ENCODE data around the gene LY86.

Gene LY86

DNA sequence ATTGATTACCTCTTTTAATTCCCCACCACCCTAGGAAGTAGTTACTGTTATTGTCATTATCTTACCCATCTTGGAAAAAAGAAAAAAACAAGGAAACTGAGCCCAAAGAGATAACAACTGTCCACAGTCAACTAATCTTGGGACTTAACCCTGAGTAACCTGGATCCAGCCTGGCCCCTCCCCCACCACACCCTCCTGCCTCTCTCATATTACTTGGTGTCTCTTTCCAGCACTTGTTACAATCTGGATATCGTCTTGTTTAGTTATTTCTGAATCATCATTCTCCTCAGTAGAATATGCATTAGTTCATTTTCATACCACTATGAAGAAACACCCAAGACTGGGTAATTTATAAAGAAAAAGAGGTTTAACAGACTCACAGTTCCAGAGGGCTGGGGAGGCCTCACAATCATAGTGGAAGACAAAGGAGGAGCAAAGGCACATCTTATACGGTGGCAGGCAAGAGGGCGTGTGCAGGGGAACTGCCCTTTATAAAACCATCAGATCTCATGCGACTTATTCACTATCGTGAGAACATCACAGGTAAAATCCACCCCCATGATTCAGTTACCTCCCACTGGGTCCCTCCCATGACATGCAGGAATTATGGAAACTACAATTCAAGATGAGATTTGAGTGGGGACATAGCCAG, 60.3 kb downstream of the LY86 start:
- Histone ChIP-seq H3K27ac (ENCODE audit: low read depth in 2 of 2, low read length in 2 of 2) (no peak overlapping the region), H3K9ac (ENCODE audit: low read depth in 1 of 2, low read length in 2 of 2) (no peak overlapping the region), H3K9me3 (ENCODE audit: control insufficient read depth in 2 of 2, low read length in 2 of 2) (no peaks in the 10 kb centered on the region), H3K4me3 (ENCODE audit: low read length in 2 of 2) (no peak overlapping the region), H3K27me3 (ENCODE audit: control insufficient read depth in 2 of 2, insufficient read depth in 2 of 2, low read length in 2 of 2) (no peaks in the 10 kb centered on the region), H3K36me3 (ENCODE audit: control insufficient read depth in 2 of 2, insufficient read depth in 2 of 2, low read length in 2 of 2) (no peaks in the 10 kb centered on the region), H3K4me1 (ENCODE audit: control insufficient read depth in 2 of 2, insufficient read depth in 2 of 2, low read length in 2 of 2) (no peaks in the 10 kb centered on the region)

DNA sequence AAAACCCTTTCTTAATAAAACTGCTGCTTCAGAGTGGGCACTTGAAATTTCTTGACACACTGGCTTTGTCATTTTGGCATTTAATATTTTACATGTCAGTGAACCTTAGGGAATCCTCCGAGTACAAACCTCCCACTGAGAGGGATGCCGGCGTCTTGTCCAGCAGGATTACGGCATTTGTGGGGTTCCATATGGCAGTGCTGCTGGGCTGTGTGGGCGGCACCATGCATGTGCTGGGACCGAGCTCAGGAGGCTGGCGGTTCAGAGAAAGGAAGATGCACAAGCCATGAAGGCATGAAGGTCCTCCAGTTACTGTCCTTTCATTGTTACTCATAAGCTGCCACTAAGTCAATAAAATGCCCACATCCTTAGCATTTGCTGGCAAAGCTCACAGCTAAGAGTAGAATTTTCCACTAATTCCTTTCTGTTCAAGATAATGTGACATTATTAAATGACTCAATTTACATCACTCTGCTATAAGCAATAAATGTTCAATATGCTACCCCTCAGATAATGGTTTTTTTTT, 61.4 kb downstream of the LY86 start:
- Histone ChIP-seq H3K9ac (ENCODE audit: low read depth in 1 of 2, low read length in 2 of 2) (no peak overlapping the region), H3K27ac (ENCODE audit: low read depth in 2 of 2, low read length in 2 of 2) (no peak overlapping the region), H3K4me1 (ENCODE audit: control insufficient read depth in 2 of 2, insufficient read depth in 2 of 2, low read length in 2 of 2) (no peaks in the 10 kb centered on the region), H3K27me3 (ENCODE audit: control insufficient read depth in 2 of 2, insufficient read depth in 2 of 2, low read length in 2 of 2) (no peaks in the 10 kb centered on the region), H3K4me3 (ENCODE audit: low read length in 2 of 2) (no peak overlapping the region), H3K36me3 (ENCODE audit: control insufficient read depth in 2 of 2, insufficient read depth in 2 of 2, low read length in 2 of 2) (no peaks in the 10 kb centered on the region), H3K9me3 (ENCODE audit: control insufficient read depth in 2 of 2, low read length in 2 of 2) (no peaks in the 10 kb centered on the region)

DNA sequence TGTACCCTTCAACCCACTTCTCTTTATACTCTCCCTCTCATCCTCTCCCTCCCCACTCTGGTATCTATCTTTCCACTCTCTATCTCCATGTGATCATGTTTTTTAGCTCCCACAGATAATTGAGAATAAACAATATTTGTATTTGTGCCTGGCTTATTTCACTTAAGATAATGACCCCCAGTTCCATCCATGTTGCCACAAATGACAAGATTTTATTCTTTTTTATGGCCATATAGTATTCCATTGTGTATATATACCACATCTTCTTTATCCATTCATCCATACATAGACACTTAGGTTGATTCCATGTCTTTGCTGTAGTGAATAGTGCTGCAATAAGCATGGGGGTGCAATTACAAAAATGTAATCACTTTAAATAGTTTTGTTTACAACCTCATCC, 62.3 kb downstream of the LY86 start:
- Histone ChIP-seq H3K4me3 (ENCODE audit: low read length in 2 of 2) (no peak overlapping the region), H3K4me1 (ENCODE audit: control insufficient read depth in 2 of 2, insufficient read depth in 2 of 2, low read length in 2 of 2) (no peaks in the 10 kb centered on the region), H3K27ac (ENCODE audit: low read depth in 2 of 2, low read length in 2 of 2) (no peak overlapping the region), H3K9me3 (ENCODE audit: control insufficient read depth in 2 of 2, low read length in 2 of 2) (no peaks in the 10 kb centered on the region), H3K36me3 (ENCODE audit: control insufficient read depth in 2 of 2, insufficient read depth in 2 of 2, low read length in 2 of 2) (no peaks in the 10 kb centered on the region), H3K27me3 (ENCODE audit: control insufficient read depth in 2 of 2, insufficient read depth in 2 of 2, low read length in 2 of 2) (no peaks in the 10 kb centered on the region), H3K9ac (ENCODE audit: low read depth in 1 of 2, low read length in 2 of 2) (no peak overlapping the region)

DNA sequence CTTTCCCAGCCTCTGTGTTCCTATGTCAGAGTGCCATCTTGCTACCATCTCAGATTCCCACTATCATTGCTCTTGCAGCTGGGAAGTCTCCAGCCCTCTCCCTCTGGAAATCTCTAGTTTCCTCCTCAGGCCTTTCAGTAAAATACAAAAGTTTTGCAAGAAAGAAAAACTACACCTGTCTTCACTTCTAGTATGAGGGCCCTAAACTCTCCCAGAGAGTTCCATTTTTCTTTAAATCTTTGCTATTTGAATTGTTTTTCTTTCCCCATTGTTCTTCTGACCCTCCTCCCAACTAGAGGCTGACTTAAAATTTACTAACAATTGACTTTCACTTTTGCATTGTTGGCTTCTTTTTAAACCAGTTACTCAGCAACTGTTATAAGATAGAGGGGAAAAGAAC, 62.8 kb downstream of the LY86 start:
- no peak overlapping the region for H3K4me3 ChIP-seq (ENCODE audit: low read length in 2 of 2)
- no peaks in the 10 kb centered on the region for H3K27me3 ChIP-seq (ENCODE audit: control insufficient read depth in 2 of 2, insufficient read depth in 2 of 2, low read length in 2 of 2)
- no peaks in the 10 kb centered on the region for H3K9me3 ChIP-seq (ENCODE audit: control insufficient read depth in 2 of 2, low read length in 2 of 2)
- H3K27ac ChIP-seq (ENCODE audit: low read depth in 2 of 2, low read length in 2 of 2): no peak overlapping the region
- no peaks in the 10 kb centered on the region for H3K36me3 ChIP-seq (ENCODE audit: control insufficient read depth in 2 of 2, insufficient read depth in 2 of 2, low read length in 2 of 2)
- no peak overlapping the region for H3K9ac ChIP-seq (ENCODE audit: low read depth in 1 of 2, low read length in 2 of 2)
- no peaks in the 10 kb centered on the region for H3K4me1 ChIP-seq (ENCODE audit: control insufficient read depth in 2 of 2, insufficient read depth in 2 of 2, low read length in 2 of 2)

DNA sequence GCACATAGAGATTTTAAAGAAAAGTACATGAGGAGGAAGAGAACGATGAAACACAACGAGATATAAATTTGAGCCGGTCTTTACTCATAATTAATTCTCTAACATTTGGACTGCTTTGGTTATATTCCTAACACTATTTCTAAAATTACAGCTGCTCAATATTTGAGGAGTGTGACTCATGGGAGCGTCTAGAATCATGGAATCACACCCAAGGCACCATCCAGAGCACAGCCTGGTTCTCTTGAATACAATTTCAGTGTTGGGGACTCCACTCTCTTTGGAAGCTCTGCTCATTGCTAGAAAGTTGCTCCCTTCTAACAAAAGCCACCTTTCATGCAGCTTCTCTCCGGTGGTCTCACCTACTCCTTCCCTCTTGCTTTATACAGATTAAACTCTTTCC, 64.4 kb downstream of the LY86 start:
- no peaks in the 10 kb centered on the region for H3K36me3 ChIP-seq (ENCODE audit: control insufficient read depth in 2 of 2, insufficient read depth in 2 of 2, low read length in 2 of 2)
- H3K9ac ChIP-seq (ENCODE audit: low read depth in 1 of 2, low read length in 2 of 2): no peak overlapping the region
- no peaks in the 10 kb centered on the region for H3K4me1 ChIP-seq (ENCODE audit: control insufficient read depth in 2 of 2, insufficient read depth in 2 of 2, low read length in 2 of 2)
- no peak overlapping the region for H3K4me3 ChIP-seq (ENCODE audit: low read length in 2 of 2)
- no peaks in the 10 kb centered on the region for H3K9me3 ChIP-seq (ENCODE audit: control insufficient read depth in 2 of 2, low read length in 2 of 2)
- no peak overlapping the region for H3K27ac ChIP-seq (ENCODE audit: low read depth in 2 of 2, low read length in 2 of 2)
- H3K27me3 ChIP-seq (ENCODE audit: control insufficient read depth in 2 of 2, insufficient read depth in 2 of 2, low read length in 2 of 2): no peaks in the 10 kb centered on the region

DNA sequence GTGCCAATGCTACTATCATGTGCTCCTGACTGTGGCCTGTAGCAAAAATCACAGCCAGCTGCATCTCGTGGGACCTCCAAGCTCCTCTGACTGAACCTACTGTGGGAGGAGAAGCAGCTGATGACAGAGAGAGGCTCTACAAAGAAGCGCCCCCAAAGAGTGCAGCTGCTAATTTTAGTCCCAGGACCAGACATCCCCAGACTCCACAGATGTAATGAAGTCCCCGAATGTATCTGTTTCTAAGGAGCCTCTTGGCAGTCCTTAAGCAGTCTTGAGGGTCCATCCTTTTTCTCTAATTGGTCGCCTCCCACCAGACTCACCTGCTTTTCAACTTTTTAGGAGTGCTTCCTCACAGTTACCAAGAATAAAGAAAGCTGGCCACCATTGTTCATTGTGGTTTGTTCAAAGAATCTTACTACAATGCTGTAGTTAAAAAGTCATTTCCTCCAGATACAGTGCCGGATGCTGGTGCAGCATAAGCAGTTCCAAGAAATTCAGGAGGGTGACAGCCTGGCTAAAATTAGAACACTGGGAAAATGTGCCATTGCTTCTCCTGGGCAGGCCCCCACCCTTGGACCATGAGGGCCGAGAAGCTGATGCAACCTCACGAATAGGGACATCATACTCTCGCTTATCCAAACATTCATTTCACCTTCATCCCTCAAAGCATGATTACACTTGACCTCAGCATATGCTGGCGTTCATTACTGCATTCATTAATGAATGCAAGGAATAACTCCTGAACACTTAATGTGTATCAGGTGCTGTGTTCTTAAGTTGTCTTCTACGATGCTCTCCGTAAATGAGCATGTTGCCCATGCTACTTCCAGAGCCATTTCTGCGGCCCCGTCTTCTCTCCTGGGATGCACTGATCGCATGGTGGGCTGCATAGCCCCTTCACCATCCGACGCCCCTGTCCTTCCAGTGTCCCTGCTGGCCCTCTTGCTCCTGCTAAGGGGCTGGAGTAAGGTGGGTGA, 66.4 kb downstream of the LY86 start:
- H3K9ac ChIP-seq (ENCODE audit: low read depth in 1 of 2, low read length in 2 of 2): no peak overlapping the region
- H3K27me3 ChIP-seq (ENCODE audit: control insufficient read depth in 2 of 2, insufficient read depth in 2 of 2, low read length in 2 of 2): no peaks in the 10 kb centered on the region
- no peaks in the 10 kb centered on the region for H3K4me1 ChIP-seq (ENCODE audit: control insufficient read depth in 2 of 2, insufficient read depth in 2 of 2, low read length in 2 of 2)
- H3K36me3 ChIP-seq (ENCODE audit: control insufficient read depth in 2 of 2, insufficient read depth in 2 of 2, low read length in 2 of 2): no peaks in the 10 kb centered on the region
- H3K4me3 ChIP-seq (ENCODE audit: low read length in 2 of 2): no peak overlapping the region
- H3K27ac ChIP-seq (ENCODE audit: low read depth in 2 of 2, low read length in 2 of 2): no peak overlapping the region
- H3K9me3 ChIP-seq (ENCODE audit: control insufficient read depth in 2 of 2, low read length in 2 of 2): no peaks in the 10 kb centered on the region

DNA sequence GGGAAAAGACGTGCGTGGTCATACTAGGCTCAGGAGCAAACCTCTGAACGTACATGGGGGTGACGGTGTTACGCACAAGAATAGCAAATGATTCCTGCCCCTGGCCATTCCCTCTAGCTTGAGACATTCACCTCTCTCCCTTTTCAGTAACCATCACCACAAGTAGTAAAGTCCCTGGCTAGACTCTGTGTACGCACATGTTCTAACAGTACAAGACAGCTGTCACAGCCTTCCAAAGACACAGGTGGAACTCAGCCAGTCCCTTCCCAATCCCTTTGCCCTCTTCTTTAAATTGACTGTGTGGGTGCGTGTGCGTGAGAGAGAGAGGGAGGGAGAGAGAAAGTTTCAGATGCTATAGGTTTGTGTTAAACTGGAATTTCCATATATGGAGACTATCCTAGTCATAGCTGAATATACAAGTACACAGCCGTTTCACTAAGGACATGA, 67.3 kb downstream of the LY86 start:
- H3K36me3 ChIP-seq (ENCODE audit: control insufficient read depth in 2 of 2, insufficient read depth in 2 of 2, low read length in 2 of 2): no peaks in the 10 kb centered on the region
- H3K4me1 ChIP-seq (ENCODE audit: control insufficient read depth in 2 of 2, insufficient read depth in 2 of 2, low read length in 2 of 2): no peaks in the 10 kb centered on the region
- H3K27ac ChIP-seq (ENCODE audit: low read depth in 2 of 2, low read length in 2 of 2): no peak overlapping the region
- H3K9me3 ChIP-seq (ENCODE audit: control insufficient read depth in 2 of 2, low read length in 2 of 2): no peaks in the 10 kb centered on the region
- H3K9ac ChIP-seq (ENCODE audit: low read depth in 1 of 2, low read length in 2 of 2): no peak overlapping the region
- no peaks in the 10 kb centered on the region for H3K27me3 ChIP-seq (ENCODE audit: control insufficient read depth in 2 of 2, insufficient read depth in 2 of 2, low read length in 2 of 2)
- H3K4me3 ChIP-seq (ENCODE audit: low read length in 2 of 2): no peak overlapping the region

DNA sequence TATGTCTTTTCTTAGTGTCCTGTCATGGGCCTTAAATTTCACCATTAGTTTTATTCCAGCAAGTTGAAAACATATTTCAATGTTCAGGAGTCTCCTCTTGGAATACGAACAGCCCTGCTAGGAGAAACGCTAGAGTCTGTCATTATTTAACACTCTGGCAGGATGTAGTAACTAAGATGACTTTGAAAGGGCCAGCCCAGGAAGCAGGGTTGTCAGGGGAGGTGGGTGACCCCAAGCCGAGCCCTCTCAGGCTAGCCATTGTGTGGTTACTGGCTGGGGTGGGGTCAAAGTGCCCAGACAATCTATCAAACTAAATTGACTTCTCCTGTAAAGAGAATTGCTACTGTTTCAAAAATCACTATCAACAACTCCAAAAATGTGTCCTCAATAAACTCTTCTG, 67.8 kb downstream of the LY86 start:
- H3K4me3 ChIP-seq (ENCODE audit: low read length in 2 of 2): no peak overlapping the region
- no peaks in the 10 kb centered on the region for H3K36me3 ChIP-seq (ENCODE audit: control insufficient read depth in 2 of 2, insufficient read depth in 2 of 2, low read length in 2 of 2)
- no peak overlapping the region for H3K9ac ChIP-seq (ENCODE audit: low read depth in 1 of 2, low read length in 2 of 2)
- no peak overlapping the region for H3K27ac ChIP-seq (ENCODE audit: low read depth in 2 of 2, low read length in 2 of 2)
- H3K4me1 ChIP-seq (ENCODE audit: control insufficient read depth in 2 of 2, insufficient read depth in 2 of 2, low read length in 2 of 2): no peaks in the 10 kb centered on the region
- H3K9me3 ChIP-seq (ENCODE audit: control insufficient read depth in 2 of 2, low read length in 2 of 2): no peaks in the 10 kb centered on the region
- H3K27me3 ChIP-seq (ENCODE audit: control insufficient read depth in 2 of 2, insufficient read depth in 2 of 2, low read length in 2 of 2): no peaks in the 10 kb centered on the region

DNA sequence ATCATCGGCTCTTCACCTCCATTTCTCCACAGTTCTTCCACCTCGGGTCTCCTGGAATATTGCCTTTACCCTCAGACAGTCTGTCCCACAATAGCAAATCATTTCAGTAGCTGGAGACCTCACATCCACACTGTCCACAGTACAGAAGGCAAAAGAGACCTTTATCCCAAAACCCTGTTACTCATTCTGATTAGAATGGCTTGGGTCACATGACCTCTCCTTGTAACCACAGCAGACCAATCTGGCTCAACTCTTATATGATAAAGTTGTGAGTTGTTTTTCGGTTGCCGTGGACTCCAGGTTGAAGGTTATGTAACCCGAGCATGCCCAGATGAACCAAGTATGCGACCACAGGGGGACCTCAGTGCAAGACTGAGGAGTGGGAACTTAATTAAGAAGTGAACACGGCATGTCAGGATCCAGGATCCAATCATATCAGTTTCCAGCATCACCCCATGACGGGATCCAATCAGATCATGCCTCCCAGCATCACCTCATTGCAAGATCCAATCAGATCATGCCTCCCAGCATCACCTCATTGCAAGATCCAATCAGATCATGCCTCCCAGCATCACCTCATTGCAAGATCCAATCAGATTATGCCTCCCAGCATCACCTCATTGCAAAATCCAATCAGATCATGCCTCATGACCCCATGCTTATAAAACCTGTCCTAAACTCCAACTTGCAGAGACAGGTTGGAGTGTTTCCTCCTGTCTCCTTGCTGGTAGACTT, 68.7 kb downstream of the LY86 start:
- H3K27ac ChIP-seq (ENCODE audit: low read depth in 2 of 2, low read length in 2 of 2): no peak overlapping the region

DNA sequence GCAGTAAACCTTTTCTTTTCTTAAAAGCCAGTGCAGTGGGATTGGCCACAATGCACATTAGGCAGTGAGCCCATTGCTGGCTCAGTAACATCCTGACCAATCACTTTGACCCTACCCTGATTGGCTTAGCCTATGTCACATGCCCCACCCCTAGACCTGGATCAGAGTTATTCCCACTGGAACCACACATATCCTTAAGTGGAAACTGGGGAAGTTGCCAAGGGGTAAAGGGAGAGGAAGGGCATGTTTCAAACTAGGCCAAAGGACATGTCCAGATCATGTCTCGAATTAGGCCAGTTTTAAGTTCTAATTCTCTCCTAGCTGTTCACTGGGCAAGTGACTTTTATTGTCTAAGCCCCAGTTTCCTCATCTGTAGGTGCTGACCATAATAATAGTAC, 69.3 kb downstream of the LY86 start:
- Histone ChIP-seq H3K9me3 (ENCODE audit: control insufficient read depth in 2 of 2, low read length in 2 of 2) (no peaks in the 10 kb centered on the region), H3K9ac (ENCODE audit: low read depth in 1 of 2, low read length in 2 of 2) (no peak overlapping the region), H3K27ac (ENCODE audit: low read depth in 2 of 2, low read length in 2 of 2) (no peak overlapping the region), H3K4me3 (ENCODE audit: low read length in 2 of 2) (no peak overlapping the region), H3K4me1 (ENCODE audit: control insufficient read depth in 2 of 2, insufficient read depth in 2 of 2, low read length in 2 of 2) (peaks cover 4 to 7% of the 10 kb centered on the region in 2 donors), H3K27me3 (ENCODE audit: control insufficient read depth in 2 of 2, insufficient read depth in 2 of 2, low read length in 2 of 2) (no peaks in the 10 kb centered on the region), H3K36me3 (ENCODE audit: control insufficient read depth in 2 of 2, insufficient read depth in 2 of 2, low read length in 2 of 2) (no peaks in the 10 kb centered on the region)

More for the DNA sequence above, 68.7 kb downstream of the LY86 start:
- Histone ChIP-seq H3K9ac (ENCODE audit: low read depth in 1 of 2, low read length in 2 of 2) (no peak overlapping the region), H3K4me3 (ENCODE audit: low read length in 2 of 2) (no peak overlapping the region), H3K4me1 (ENCODE audit: control insufficient read depth in 2 of 2, insufficient read depth in 2 of 2, low read length in 2 of 2) (peaks cover 4 to 7% of the 10 kb centered on the region in 2 donors), H3K9me3 (ENCODE audit: control insufficient read depth in 2 of 2, low read length in 2 of 2) (no peaks in the 10 kb centered on the region), H3K27me3 (ENCODE audit: control insufficient read depth in 2 of 2, insufficient read depth in 2 of 2, low read length in 2 of 2) (no peaks in the 10 kb centered on the region), H3K36me3 (ENCODE audit: control insufficient read depth in 2 of 2, insufficient read depth in 2 of 2, low read length in 2 of 2) (no peaks in the 10 kb centered on the region)

All from mucosa of rectum (tissue), 2 donors.